Transverse colon (tissue), 4 donors: Measurements from ENCODE around the gene TSPAN31.

Experiments
- CTCF ChIP-seq, 5 experiments: fragments of 200-600 bp in 3 of 5; fragments of 450-650 bp in 2 of 5; sonication (generic) in 3 of 5; IDR thresholded peaks; 1 replicate in 2 of 5; 2 replicates in 3 of 5; pipeline ENCODE4 v1.5.1; 2016 to 2017; ENCODE audit warnings: antibody characterized with exemption in 5 of 5, inconsistent platforms in 3 of 5, mild to moderate bottlenecking in 2 of 5, moderate library complexity in 1 of 5
- EP300 ChIP-seq: sonication (generic); formaldehyde crosslinking; IDR thresholded peaks from one replicate; pipeline ENCODE4 v1.6.1; 2017; ENCODE audit warnings: antibody characterized with exemption, low read depth
- POLR2A ChIP-seq: fragments of 450-650 bp; IDR thresholded peaks from one replicate; pipeline ENCODE4 v1.6.1; 2016; ENCODE audit warnings: antibody characterized with exemption, mild to moderate bottlenecking, moderate library complexity
- POLR2AphosphoS5 ChIP-seq, 3 donors: sonication (generic); formaldehyde crosslinking; IDR thresholded peaks; one replicate each; pipeline ENCODE4 v1.6.1; 2016; ENCODE audit warnings: antibody characterized with exemption in 3 of 3

- no peak for TF ChIP-seq CTCF (IDR thresholded peaks at IDR 0.05)
- TF ChIP-seq POLR2A, result no peak
- TF ChIP-seq EP300, result no peak
- TF ChIP-seq POLR2AphosphoS5 (IDR thresholded peaks at IDR 0.05), result no peak
Observed at GRCh38 chr12:57770734-57771133, 25.9 kb downstream of the TSPAN31 start.
